ENCODE results near the gene GAD1. TPM values are rescaled to one million over a fixed set of nuclear protein-coding genes. Genes with fewer than 3 reads are reported as not detected.

Gene GAD1
- total RNA-seq, 1 donor from 2014 or later: not detected

DNA sequence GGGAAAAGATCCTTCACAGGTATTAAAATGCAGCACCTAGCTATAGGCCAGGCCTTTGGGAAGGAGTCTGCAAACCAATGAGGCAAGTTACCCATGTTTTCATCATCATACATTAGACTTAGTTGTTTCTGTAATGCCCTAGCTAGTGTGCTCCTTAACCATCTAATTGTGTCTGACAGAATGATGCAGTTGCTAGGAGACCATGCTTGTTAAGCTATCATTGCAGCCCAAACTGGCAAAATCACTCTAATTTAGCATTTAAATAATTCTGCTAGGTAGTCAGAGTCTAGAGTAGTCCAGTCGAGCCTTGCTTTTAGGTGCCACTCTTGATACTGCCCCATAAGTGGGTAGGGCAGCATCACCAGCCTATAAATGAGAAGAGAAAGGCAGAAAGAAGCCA is 34.9 kb downstream of the GAD1 start:
- DNase-seq: no peak
- TF ChIP-seq, protein P1, sequence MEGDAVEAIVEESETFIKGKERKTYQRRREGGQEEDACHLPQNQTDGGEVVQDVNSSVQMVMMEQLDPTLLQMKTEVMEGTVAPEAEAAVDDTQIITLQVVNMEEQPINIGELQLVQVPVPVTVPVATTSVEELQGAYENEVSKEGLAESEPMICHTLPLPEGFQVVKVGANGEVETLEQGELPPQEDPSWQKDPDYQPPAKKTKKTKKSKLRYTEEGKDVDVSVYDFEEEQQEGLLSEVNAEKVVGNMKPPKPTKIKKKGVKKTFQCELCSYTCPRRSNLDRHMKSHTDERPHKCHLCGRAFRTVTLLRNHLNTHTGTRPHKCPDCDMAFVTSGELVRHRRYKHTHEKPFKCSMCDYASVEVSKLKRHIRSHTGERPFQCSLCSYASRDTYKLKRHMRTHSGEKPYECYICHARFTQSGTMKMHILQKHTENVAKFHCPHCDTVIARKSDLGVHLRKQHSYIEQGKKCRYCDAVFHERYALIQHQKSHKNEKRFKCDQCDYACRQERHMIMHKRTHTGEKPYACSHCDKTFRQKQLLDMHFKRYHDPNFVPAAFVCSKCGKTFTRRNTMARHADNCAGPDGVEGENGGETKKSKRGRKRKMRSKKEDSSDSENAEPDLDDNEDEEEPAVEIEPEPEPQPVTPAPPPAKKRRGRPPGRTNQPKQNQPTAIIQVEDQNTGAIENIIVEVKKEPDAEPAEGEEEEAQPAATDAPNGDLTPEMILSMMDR (IDR thresholded peaks at IDR 0.05): no peak
- intact Hi-C loops (cut with DNase I): no loop called here
- Histone ChIP-seq H3K36me3 (no peaks in the 10 kb centered on the region), H3K4me3 (no peak overlapping the region), H3K27me3 (ENCODE audit: low read depth) (no peaks in the 10 kb centered on the region), H3K4me1 (no peaks in the 10 kb centered on the region), H3K27ac (no peak overlapping the region), H3K9me3 (no peaks in the 10 kb centered on the region)
- ATAC-seq: no peak

DNA sequence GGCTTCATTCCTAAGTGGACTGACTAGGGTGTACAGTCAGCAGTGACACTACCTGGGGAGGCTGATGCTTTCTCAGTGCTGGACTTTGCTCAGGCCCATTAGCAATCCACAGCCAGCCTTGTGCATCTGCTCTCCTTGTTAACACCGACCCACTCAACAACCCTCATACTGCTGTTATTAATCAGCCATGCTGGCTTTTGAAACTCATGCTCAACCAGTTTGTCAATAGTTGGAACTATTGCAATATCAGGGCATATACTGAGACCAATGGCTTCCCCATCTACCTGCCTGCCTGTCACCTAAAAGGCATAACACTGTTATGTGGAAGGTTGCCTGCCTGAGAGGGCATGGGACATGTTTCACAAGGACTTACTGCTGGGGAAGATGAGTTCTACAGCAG is 39.4 kb downstream of the GAD1 start:
- no peak for ATAC-seq
- H3K9me3 ChIP-seq: no peaks in the 10 kb centered on the region

DNA sequence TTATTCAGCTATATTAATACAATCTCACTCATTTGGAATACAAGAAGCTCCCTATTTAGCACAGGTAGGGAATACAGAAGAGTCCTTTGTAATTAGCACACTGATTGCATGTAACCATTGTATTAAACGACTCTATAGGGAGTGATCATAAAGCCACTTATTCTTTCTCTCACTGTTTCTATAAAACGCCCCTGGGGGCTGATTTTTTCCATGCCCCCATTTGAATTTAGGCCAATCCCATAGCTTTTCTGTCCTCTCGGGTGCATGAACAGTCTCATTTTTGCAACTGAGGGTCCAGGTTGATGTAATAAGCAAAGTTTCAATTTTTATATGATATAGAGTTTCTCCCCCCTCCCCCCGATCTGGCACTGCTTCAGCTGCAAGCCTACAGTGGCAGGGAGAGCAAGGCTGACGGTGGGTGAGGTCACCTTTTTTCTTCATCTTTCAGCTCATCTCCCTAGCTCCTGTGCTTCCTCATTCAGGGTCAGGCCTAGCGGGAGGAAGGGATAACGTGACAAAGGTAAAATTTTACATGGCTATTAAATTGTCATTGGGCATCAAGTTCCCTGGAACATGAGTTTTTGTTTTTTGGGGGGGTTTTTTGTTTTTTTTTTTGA is 45.7 kb downstream of the GAD1 start:
- Histone ChIP-seq H3K4me3 (no peak overlapping the region), H3K27me3 (ENCODE audit: low read depth) (no peaks in the 10 kb centered on the region), H3K9me3 (no peaks in the 10 kb centered on the region), H3K27ac (no peak overlapping the region), H3K4me1 (no peaks in the 10 kb centered on the region), H3K36me3 (no peaks in the 10 kb centered on the region)
- ATAC-seq: no peak
- TF ChIP-seq, protein P1 (IDR thresholded peaks at IDR 0.05): no peak
- no peak for DNase-seq
- intact Hi-C loops (cut with DNase I): no loop called here

More for the DNA sequence above, 39.4 kb downstream of the GAD1 start:
- Histone ChIP-seq H3K27ac (no peak overlapping the region), H3K27me3 (ENCODE audit: low read depth) (no peaks in the 10 kb centered on the region), H3K36me3 (no peaks in the 10 kb centered on the region), H3K4me3 (no peak overlapping the region), H3K4me1 (no peaks in the 10 kb centered on the region)
- no peak for DNase-seq
- TF ChIP-seq, protein P1 (IDR thresholded peaks at IDR 0.05): no peak
- intact Hi-C loops (cut with DNase I): no loop called here

DNA sequence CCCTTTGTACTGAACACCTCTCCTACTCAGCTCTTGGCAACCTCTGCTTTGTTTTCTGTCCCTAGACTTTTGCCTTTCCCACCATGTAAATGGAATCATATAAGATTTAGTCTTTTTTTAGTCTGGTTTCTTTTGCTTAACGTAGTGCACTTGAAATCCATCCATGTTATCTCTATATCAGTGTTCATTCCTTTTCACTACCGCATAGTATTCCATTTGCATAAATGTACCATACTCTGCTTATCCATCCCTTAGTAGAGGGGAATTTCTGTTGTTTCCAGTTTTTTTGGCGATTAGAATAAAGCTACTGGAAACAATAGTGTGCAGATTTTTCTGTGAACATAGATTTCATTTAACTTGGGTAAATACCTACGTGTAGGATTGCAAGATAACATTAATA is 46.4 kb downstream of the GAD1 start:
- DNase-seq (no peak), ATAC-seq (no peak)
- H3K36me3 ChIP-seq: no peaks in the 10 kb centered on the region
- H3K9me3 ChIP-seq: no peaks in the 10 kb centered on the region
- H3K4me3 ChIP-seq: no peak overlapping the region
- TF ChIP-seq, protein P1 (IDR thresholded peaks at IDR 0.05): no peak
- no peaks in the 10 kb centered on the region for H3K4me1 ChIP-seq
- intact Hi-C loops (cut with DNase I): no loop called here
- H3K27me3 ChIP-seq (ENCODE audit: low read depth): no peaks in the 10 kb centered on the region
- no peak overlapping the region for H3K27ac ChIP-seq

DNA sequence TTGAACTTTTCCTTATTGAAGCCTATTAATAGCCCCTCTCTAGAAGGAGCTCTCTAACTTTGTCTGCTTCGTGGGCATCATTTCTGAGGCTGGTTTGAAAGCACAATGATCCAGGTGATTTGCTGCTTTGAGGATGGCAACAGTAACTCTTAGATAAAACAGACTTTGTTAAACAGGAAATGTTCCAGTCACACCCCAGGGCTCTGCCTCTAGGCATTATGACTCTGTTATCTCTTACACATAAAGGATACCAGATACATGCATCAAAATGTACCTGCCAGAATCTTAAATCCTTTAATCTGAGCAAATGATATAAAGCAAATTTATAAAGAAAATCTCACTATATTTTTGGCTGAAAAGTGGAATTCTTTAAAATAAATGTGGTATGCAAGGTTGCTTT is 52.3 kb downstream of the GAD1 start:
- H3K36me3 ChIP-seq: no peaks in the 10 kb centered on the region

More for the DNA sequence above, 52.3 kb downstream of the GAD1 start:
- TF ChIP-seq, protein P1 (IDR thresholded peaks at IDR 0.05): no peak
- ATAC-seq (no peak), DNase-seq (no peak)
- H3K27ac ChIP-seq: no peak overlapping the region
- H3K27me3 ChIP-seq (ENCODE audit: low read depth): no peaks in the 10 kb centered on the region
- peaks cover 8% of the 10 kb centered on the region for H3K4me1 ChIP-seq
- intact Hi-C loops (cut with DNase I): no loop called here
- H3K9me3 ChIP-seq: no peaks in the 10 kb centered on the region
- no peak overlapping the region for H3K4me3 ChIP-seq
